H1 (cell line): ENCODE results near the gene GALNT18. TPM values are rescaled to one million over a fixed set of nuclear protein-coding genes. Genes with fewer than 3 reads are reported as not detected.

Source experiments
- CTCF ChIA-PET: fragments of 300-600 bp; sonication (Branson Sonifier 250); formaldehyde crosslinking; loops from one replicate; lab custom pipeline; 2021; ENCODE audit not compliant: partially characterized antibody; lab: Charles Lee
- POLR2A ChIA-PET: fragments of 300-600 bp; sonication (Branson Sonifier 250); formaldehyde crosslinking; loops from one replicate; lab custom pipeline; 2021; ENCODE audit warnings: inconsistent platforms; ENCODE audit not compliant: partially characterized antibody; lab: Charles Lee
- DNase-seq, 2 experiments: peaks; one replicate each; pipeline versions ENCODE4 v3.0.0 to v3.0.0-alpha.2; 2010 to 2022; ENCODE audit warnings: low spot score in 2 of 2, low read depth in 1 of 2, mixed read lengths in 1 of 2
- FAIRE-seq: peaks from 2 replicates; lab custom pipeline; 2011; peaks lifted over from hg19 to GRCh38; lab: Jason Lieb, UNC
- H2AFZ ChIP-seq: 2 replicates; pipeline ENCODE4 v1.8.1; 2012; ENCODE audit warnings: low read length, inconsistent platforms
- H2AK5ac ChIP-seq: 2 replicates; pipeline ENCODE4 v1.6.1; 2013; ENCODE audit warnings: low read depth, low read length
- H2BK120ac ChIP-seq: replicated peaks from 2 replicates; pipeline ENCODE3; 2013; ENCODE audit warnings: low read depth, low read length, inconsistent platforms
- H2BK12ac ChIP-seq: 2 replicates; pipeline ENCODE4 v1.6.1; 2013; ENCODE audit warnings: low read depth, low read length
- H2BK15ac ChIP-seq: 2 replicates; pipeline ENCODE4 v1.6.1; 2013; ENCODE audit warnings: low read length
- H2BK20ac ChIP-seq: 2 replicates; pipeline ENCODE4 v1.6.1; 2013; ENCODE audit warnings: low read length
- H2BK5ac ChIP-seq: 2 replicates; pipeline ENCODE4 v1.6.1; 2013; ENCODE audit warnings: low read depth, low read length
- H3K14ac ChIP-seq: 2 replicates; pipeline ENCODE4 v1.6.1; 2013; ENCODE audit warnings: inconsistent platforms; ENCODE audit not compliant: insufficient read length
- H3K18ac ChIP-seq: 2 replicates; pipeline ENCODE4 v1.6.1; 2013; ENCODE audit warnings: low read length; ENCODE audit errors: extremely low read depth
- H3K23ac ChIP-seq: 2 replicates; pipeline ENCODE4 v1.6.1; 2013; ENCODE audit warnings: inconsistent platforms; ENCODE audit not compliant: insufficient read length
- H3K23me2 ChIP-seq: 2 replicates; pipeline ENCODE4 v1.6.1; 2013; ENCODE audit warnings: low read depth, low read length
- H3K27ac ChIP-seq: 2 replicates; pipeline ENCODE4 v1.6.1; 2011; ENCODE audit warnings: low read depth, low read length, inconsistent platforms
- H3K27me3 ChIP-seq, 4 experiments: replicated peaks in 1 of 4; 1 replicate in 1 of 4; 2 replicates in 3 of 4; pipeline versions ENCODE4 v1.6.1 to v1.8.1; 2011 to 2013; ENCODE audit warnings: low read length in 3 of 4, mild to moderate bottlenecking in 3 of 4, inconsistent platforms in 2 of 4, mixed read lengths in 2 of 4, moderate library complexity in 1 of 4; ENCODE audit not compliant: control insufficient read depth in 3 of 4, insufficient read depth in 3 of 4; ENCODE audit errors: extremely low read depth in 1 of 4
- H3K36me3 ChIP-seq, 4 experiments: 2 replicates each; pipeline versions ENCODE4 v1.6.1 to v1.8.1; 2011 to 2013; ENCODE audit warnings: mild to moderate bottlenecking in 4 of 4, low read length in 3 of 4, moderate library complexity in 2 of 4, control low read depth in 1 of 4, inconsistent platforms in 1 of 4; ENCODE audit not compliant: insufficient read depth in 4 of 4, control insufficient read depth in 2 of 4
- H3K4ac ChIP-seq: replicated peaks from 2 replicates; pipeline ENCODE3; 2013; ENCODE audit warnings: low read length, low read depth, mixed read lengths, inconsistent platforms; ENCODE audit not compliant: insufficient read length
- H3K4me1 ChIP-seq, 4 experiments: replicated peaks in 1 of 4; 1 replicate in 1 of 4; 2 replicates in 3 of 4; pipeline versions ENCODE4 v1.6.1 to v1.8.1; 2011 to 2013; ENCODE audit warnings: low read length in 3 of 4, inconsistent platforms in 2 of 4, mixed read lengths in 1 of 4; ENCODE audit not compliant: insufficient read depth in 4 of 4, control insufficient read depth in 3 of 4
- H3K4me2 ChIP-seq, 2 experiments: 2 replicates each; pipeline versions ENCODE4 v1.6.1 to v1.8.1; 2011 to 2013; ENCODE audit warnings: low read depth in 2 of 2, low read length in 2 of 2, control low read depth in 1 of 2, inconsistent platforms in 1 of 2, mild to moderate bottlenecking in 1 of 2; ENCODE audit not compliant: insufficient read depth in 1 of 2
- H3K4me3 ChIP-seq, 4 experiments: fragments of 200-600, 300-600 bp in 1 of 4; sonication (generic), shearing (Covaris generic), sonication (Bioruptor Twin) in 1 of 4; 2 replicates each; pipeline versions ENCODE4 v1.5.1 to v1.8.1; 2011 to 2016; ENCODE audit warnings: low read length in 4 of 4, low read depth in 3 of 4, control low read depth in 2 of 4, inconsistent platforms in 2 of 4, mild to moderate bottlenecking in 2 of 4, mixed read lengths in 1 of 4, moderate library complexity in 1 of 4; ENCODE audit not compliant: insufficient read depth in 2 of 4; ENCODE audit errors: extremely low read depth in 1 of 4
- H3K56ac ChIP-seq: replicated peaks from 2 replicates; pipeline ENCODE3; 2013; ENCODE audit warnings: low read depth, mild to moderate bottlenecking, mixed read lengths, low read length, inconsistent platforms; ENCODE audit not compliant: insufficient read length
- H3K79me1 ChIP-seq: 2 replicates; pipeline ENCODE4 v1.6.1; 2013; ENCODE audit warnings: low read depth, low read length, control low read depth
- H3K79me2 ChIP-seq, 2 experiments: 2 replicates each; pipeline versions ENCODE4 v1.6.1 to v1.8.1; 2012 to 2013; ENCODE audit warnings: low read length in 2 of 2, mild to moderate bottlenecking in 2 of 2, inconsistent platforms in 1 of 2; ENCODE audit not compliant: insufficient read depth in 2 of 2, control insufficient read depth in 1 of 2
- H3K9ac ChIP-seq, 4 experiments: replicated peaks in 1 of 4; 1 replicate in 1 of 4; 2 replicates in 3 of 4; pipeline versions ENCODE4 v1.6.1 to v1.8.1; 2011 to 2013; ENCODE audit warnings: low read depth in 3 of 4, low read length in 3 of 4, control low read depth in 2 of 4, mild to moderate bottlenecking in 2 of 4, moderate library complexity in 2 of 4, inconsistent platforms in 1 of 4; ENCODE audit errors: extremely low read depth in 1 of 4
- H3K9me3 ChIP-seq, 2 experiments: 2 replicates each; pipeline versions ENCODE4 v1.6.1 to v1.8.1; 2012 to 2013; ENCODE audit warnings: mild to moderate bottlenecking in 2 of 2, moderate library complexity in 2 of 2, control low read depth in 1 of 2, inconsistent platforms in 1 of 2, low read depth in 1 of 2, low read length in 1 of 2, mixed read lengths in 1 of 2; ENCODE audit not compliant: insufficient read depth in 2 of 2
- H4K20me1 ChIP-seq, 2 experiments: replicated peaks in 1 of 2; 2 replicates each; pipeline versions ENCODE3 to v1.8.1; 2011 to 2013; ENCODE audit warnings: inconsistent platforms in 2 of 2, low read length in 2 of 2, mild to moderate bottlenecking in 1 of 2; ENCODE audit not compliant: insufficient read depth in 2 of 2, control insufficient read depth in 1 of 2
- H4K5ac ChIP-seq: 2 replicates; pipeline ENCODE4 v1.6.1; 2013; ENCODE audit warnings: low read length, low read depth, mixed read lengths, inconsistent platforms; ENCODE audit not compliant: insufficient read length
- H4K8ac ChIP-seq: 2 replicates; pipeline ENCODE4 v1.8.0; 2013; ENCODE audit warnings: mild to moderate bottlenecking, moderate library complexity, low read length, inconsistent platforms; ENCODE audit not compliant: insufficient read depth; ENCODE audit errors: extremely low read depth
- H4K91ac ChIP-seq: replicated peaks from 2 replicates; pipeline ENCODE3; 2013; ENCODE audit warnings: low read length, mixed read lengths, inconsistent platforms; ENCODE audit not compliant: insufficient read length
- BCL11A ChIP-seq, 2 experiments: IDR thresholded peaks; one replicate each; pipeline ENCODE4 v1.6.1; 2011; ENCODE audit warnings: low read depth in 2 of 2, low read length in 2 of 2, mild to moderate bottlenecking in 2 of 2
- FOSL1 ChIP-seq: IDR thresholded peaks from 2 replicates; pipeline ENCODE4 v1.6.1; 2011; ENCODE audit warnings: mild to moderate bottlenecking, low read depth, low read length, moderate library complexity; ENCODE audit not compliant: insufficient read depth
- KDM1A ChIP-seq: fragments of 200-600, 300-600 bp; sonication (generic); IDR thresholded peaks from 2 replicates; pipeline ENCODE4 v1.7.1; 2016; ENCODE audit warnings: mild to moderate bottlenecking, low read length, borderline replicate concordance
- MAFK ChIP-seq: IDR thresholded peaks from 2 replicates; pipeline ENCODE4 v1.6.1; 2012; ENCODE audit warnings: low read depth, mild to moderate bottlenecking, improper control_type of control experiment, low read length
- POLR2A ChIP-seq, 2 experiments: IDR thresholded peaks; 1 replicate in 1 of 2; 2 replicates in 1 of 2; pipeline ENCODE4 v1.6.1; 2011; ENCODE audit warnings: low read depth in 2 of 2, low read length in 2 of 2, mild to moderate bottlenecking in 2 of 2; ENCODE audit errors: control extremely low read depth in 1 of 2
- RNF2 ChIP-seq: fragments of 200-900, 300-1000 bp; sonication (generic); IDR thresholded peaks from 2 replicates; pipeline ENCODE4 v1.7.1; 2016; ENCODE audit warnings: borderline replicate concordance, low read depth, mild to moderate bottlenecking, antibody characterized with exemption, low read length; ENCODE audit not compliant: poor library complexity, severe bottlenecking; ENCODE audit errors: missing control alignments
- TAF7 ChIP-seq: optimal IDR thresholded peaks from 2 replicates; pipeline ENCODE3; 2011; ENCODE audit warnings: low read depth, mild to moderate bottlenecking, inconsistent platforms, low read length, moderate library complexity, borderline replicate concordance
- WGBS, 2 experiments: shearing (Covaris generic) in 1 of 2; methylation state at CpG; one replicate each; pipeline versions ENCODE4 v1.1.6 to v1.1.7; 2013 to 2015; ENCODE audit warnings: low lambda C conversion rate in 2 of 2, mixed read lengths in 2 of 2, inconsistent platforms in 1 of 2, low coverage in 1 of 2, missing lambda C conversion rate in 1 of 2; ENCODE audit not compliant: insufficient replicate concordance in 2 of 2, insufficient coverage in 1 of 2, insufficient read length in 1 of 2; ENCODE audit errors: extremely low coverage in 1 of 2, missing lambda C conversion rate in 1 of 2; 5-methylcytosine and 5-hydroxymethylcytosine counted together
- polyA plus RNA-seq, 7 experiments: library from polyadenylated mRNA; depleted of rRNA in 3 of 7; stranded (reverse) in 5 of 7; unstranded in 2 of 7; fragments of >200 nt in 5 of 7; fragments of 200-250 nt in 2 of 7; gene quantifications; 1 replicate in 5 of 7; 2 replicates in 1 of 7; 4 replicates in 1 of 7; pipeline versions ENCODE4 v1.2.1 to v1.2.3, GENCODE V29; 2011 to 2013; ENCODE audit warnings: missing spikeins in 2 of 7, mixed read lengths in 2 of 7
- total RNA-seq: library from RNA; stranded (reverse); fragmentation: NEBNext Ultra II Directional; extraction: Animal tissue kit (Norgen Biotek cat#: 25700); gene quantifications from 2 replicates; pipeline ENCODE4 v1.2.1, GENCODE V29; 2021

GALNT18 gene
- total and polyA plus RNA-seq, 2 of the 8 experiments (the other 6 are each of a cell fraction or from before 2014, with no cell fraction given) = 6.0 to 9.4 TPM

DNA sequence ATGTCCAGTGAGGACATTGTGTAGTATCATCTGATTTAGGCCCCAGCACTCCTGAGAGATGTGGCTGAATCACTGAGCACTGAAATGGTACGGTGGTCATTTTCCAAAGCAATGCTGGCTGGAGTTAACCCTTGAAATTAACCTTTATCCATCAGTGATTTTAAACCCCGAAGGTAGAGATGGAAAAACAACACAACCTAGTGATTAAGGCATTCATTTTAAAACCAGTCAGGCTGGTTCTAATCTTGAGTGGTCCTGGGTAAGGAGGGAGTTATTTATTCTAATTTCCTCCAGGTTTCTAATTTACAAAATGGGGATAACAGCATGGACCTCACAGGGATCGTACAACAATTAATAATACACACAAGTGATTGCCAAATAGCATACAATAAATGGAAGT lies 262.2 kb downstream of the GALNT18 start:
- no peak for FAIRE-seq

More for the DNA sequence above, 262.2 kb downstream of the GALNT18 start:
- H3K79me1 ChIP-seq = no peaks in the 10 kb centered on the region
- H3K79me2 ChIP-seq = no peaks in the 10 kb centered on the region
- H2AFZ ChIP-seq = no peak overlapping the region
- no peak overlapping the region for H2BK120ac ChIP-seq
- no peak for DNase-seq
- H3K4me2 ChIP-seq = no peak overlapping the region
- TF ChIP-seq BCL11A (IDR thresholded peaks at IDR 0.05; ENCODE audit: low read depth in 2 of 2, low read length in 2 of 2) (no peak), FOSL1 (no peak), RNF2 (no peak), MAFK (no peak), TAF7 (no peak), KDM1A (no peak), POLR2A (IDR thresholded peaks at IDR 0.05; ENCODE audit: control extremely low read depth in 1 of 2, low read depth in 2 of 2, low read length in 2 of 2) (no peak)
- no peak overlapping the region for H3K9ac ChIP-seq
- H3K14ac ChIP-seq = no peak overlapping the region
- H3K27ac ChIP-seq = no peak overlapping the region
- no peak overlapping the region for H4K5ac ChIP-seq
- H3K18ac ChIP-seq = no peak overlapping the region
- H3K56ac ChIP-seq = no peak overlapping the region
- no peak overlapping the region for H2AK5ac ChIP-seq
- no peaks in the 10 kb centered on the region for H3K23me2 ChIP-seq
- H2BK5ac ChIP-seq = no peak overlapping the region
- POLR2A ChIA-PET = no interaction called here
- H3K9me3 ChIP-seq = no peaks in the 10 kb centered on the region
- H3K4me1 ChIP-seq = no peaks in the 10 kb centered on the region
- H2BK20ac ChIP-seq = no peak overlapping the region
- no peak overlapping the region for H2BK15ac ChIP-seq
- no peaks in the 10 kb centered on the region for H3K27me3 ChIP-seq
- H4K20me1 ChIP-seq = no peaks in the 10 kb centered on the region
- no peak overlapping the region for H3K4me3 ChIP-seq
- H3K4ac ChIP-seq = no peak overlapping the region
- no peak overlapping the region for H3K23ac ChIP-seq
- no peak overlapping the region for H4K8ac ChIP-seq
- no peak overlapping the region for H4K91ac ChIP-seq
- CTCF ChIA-PET = no interaction called here
- H3K36me3 ChIP-seq = no peaks in the 10 kb centered on the region
- WGBS, 2 experiments = 83% methylated on average over 3 of the region's 3 CpGs; no CpG with 5 or more reads in 1 of the 2 experiments
- no peak overlapping the region for H2BK12ac ChIP-seq
